Measurements from ENCODE around the gene UTP14C. TPM values are rescaled to one million over a fixed set of nuclear protein-coding genes. Genes with fewer than 3 reads are reported as not detected.

Gene UTP14C
- total RNA-seq, result 11.6 and 15.4 TPM in 2 replicates

GRCh38 chr13:52024481-52024880, at the start of gene UTP14C:
Gene UTP14C (plus strand): TSS chr13:52024691. CDS start chr13:52028805, 4,114 bp downstream.

GRCh38 chr13:52010890-52011631, 13.4 kb upstream of the UTP14C start, which contains the start of gene ATP7B:
Gene ATP7B (minus strand): TSS chr13:52011450. CDS start chr13:52011337, 113 bp downstream.

GRCh38 chr13:52011632-52012511, 12.6 kb upstream of the UTP14C start, which contains the start of gene ALG11:
Gene ALG11 (plus strand): TSS chr13:52012398. CDS start chr13:52012419, 21 bp downstream.

Other genes starting within 250 kb of the UTP14C start
- gene DHRS12, start 220.5 kb upstream of the UTP14C start, total RNA-seq, result 2.9 and 3.3 TPM in 2 replicates
- not detected in 2 replicates for gene TMEM272, start 179.5 kb upstream of the UTP14C start, total RNA-seq
- gene CCDC70, start 162.7 kb upstream of the UTP14C start, total RNA-seq, result not detected in 2 replicates
- 0.87 and 2.0 TPM in 2 replicates for gene ATP7B, start 13.2 kb upstream of the UTP14C start, total RNA-seq
- 15.7 and 30.3 TPM in 2 replicates for gene ALG11, start 12.3 kb upstream of the UTP14C start, total RNA-seq
- gene NEK5, start 104.4 kb downstream of the UTP14C start, total RNA-seq, result under 0.01 TPM in 1 of 2 replicates, not detected in the other
- gene NEK3, start 134.9 kb downstream of the UTP14C start, total RNA-seq, result 5.8 and 22.1 TPM in 2 replicates

All from smooth muscle cell of trachea (primary cell).